Measurements from ENCODE around the gene LRRC36. TPM values are rescaled to one million over a fixed set of nuclear protein-coding genes. Genes with fewer than 3 reads are reported as not detected.

Gene LRRC36
- total and polyA plus RNA-seq, 9 of the 15 experiments (the other 6 are each of a cell fraction or from before 2014, with no cell fraction given): 0.09 to 0.40 (median 0.17) TPM; not detected in 1

DNA sequence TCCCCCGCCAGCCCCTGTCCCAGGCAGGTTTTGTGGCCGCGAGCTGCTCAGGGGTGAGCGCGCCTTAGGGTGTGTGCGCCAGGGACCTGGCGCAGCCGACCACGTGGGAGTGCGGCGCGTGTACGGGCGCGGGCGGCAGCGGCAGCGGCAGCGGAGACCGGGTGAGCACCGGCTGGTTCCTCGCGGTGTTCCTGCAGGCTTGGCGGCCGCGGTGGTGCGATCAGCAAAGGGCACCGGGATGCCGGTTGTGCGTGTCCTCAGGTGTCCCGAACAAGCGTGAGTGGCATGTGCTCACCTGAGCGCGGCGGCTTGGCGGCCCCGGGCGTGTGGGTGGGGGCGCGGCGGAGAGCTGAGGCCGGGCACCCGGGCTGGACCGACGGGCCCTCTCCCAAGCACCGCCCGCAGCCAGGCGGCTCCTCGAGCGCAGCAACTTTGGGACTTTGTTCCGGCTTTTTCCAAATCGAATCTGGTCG lies 103.9 kb downstream of the LRRC36 start:
- peak overlapping the region; percentile 57 for H3K4me2 ChIP-seq (ENCODE audit: insufficient read depth, low read length)
- peak overlapping the region; percentile 80 for H2AFZ ChIP-seq (ENCODE audit: low read depth, low read length)
- CTCF ChIA-PET (ENCODE audit: low intra/inter-chr PET ratio): interaction anchor here (1.5 kb wide), 1 partner anchor 35 kb away, joined by 5 read pairs; no protein-coding TSS in a partner anchor
- no TSS peak for BruUV-seq (replicated peaks)
- intact Hi-C loops (cut with micrococcal nuclease): no loop called here
- peaks cover 0 to 10% of the 10 kb centered on the region in 2 experiments; a peak in 1 of 5 replicates for H3K27me3 ChIP-seq (ENCODE audit: control insufficient read depth in 2 of 2, insufficient read depth in 2 of 2, low read length in 2 of 2)
- peak in 2 of 4 experiments; percentile 54 to 58 for DNase-seq (ENCODE audit: extremely low read depth in 1 of 4, low spot score in 3 of 4)
- H3K9me3 ChIP-seq (replicated peaks; ENCODE audit: control insufficient read depth, insufficient read depth, low read depth, low read length): no peaks in the 10 kb centered on the region
- H3K4me1 ChIP-seq (replicated peaks in 1 of 2; ENCODE audit: control insufficient read depth in 2 of 2, insufficient read depth in 2 of 2, low read length in 2 of 2): peaks cover 6 to 28% of the 10 kb centered on the region in 2 experiments; a peak in 3 of 5 replicates
- in situ Hi-C loops (cut with MboI): no loop called here
- peaks cover 13% of the 10 kb centered on the region; the same call in 1 of the 2 replicates for H4K20me1 ChIP-seq (replicated peaks; ENCODE audit: control insufficient read depth, insufficient read depth, low read length)
- peak; percentile 17 for ATAC-seq
- peaks cover 3% of the 10 kb centered on the region for H3K9me1 ChIP-seq (ENCODE audit: control insufficient read depth, insufficient read depth, low read length)
- WGBS (ENCODE audit: insufficient coverage, low coverage, missing lambda C conversion rate): 23% methylated on average over 47 of the region's 53 CpGs
- H3K4me3 ChIP-seq: peak overlapping the region; percentile 38
- no peaks in the 10 kb centered on the region for H3K36me3 ChIP-seq (ENCODE audit: control insufficient read depth, insufficient read depth, low read length)
- no peak overlapping the region for H3K27ac ChIP-seq (ENCODE audit: extremely low read depth, low read depth, low read length)
- POLR2A ChIA-PET: interaction anchor here (0.6 to 0.8 kb wide), 2 partner anchors 39 to 91 kb away, joined by 3 to 4 read pairs; no protein-coding TSS in a partner anchor
- no peak for FAIRE-seq
- H3K9ac ChIP-seq (ENCODE audit: insufficient read depth in 1 of 2, low read depth in 2 of 2, low read length in 2 of 2): peak overlapping the region in 1 of 2 experiments; percentile 80; a peak in 2 of 4 replicates
- H3K79me2 ChIP-seq (ENCODE audit: control insufficient read depth, insufficient read depth, low read length): no peaks in the 10 kb centered on the region
- TF ChIP-seq NCOA6 (IDR thresholded peaks at IDR 0.05) (no peak), TARDBP (IDR thresholded peaks at IDR 0.05) (no peak), NRF1 (conservative IDR thresholded peaks at IDR 0.05 in 1 of 2, IDR thresholded peaks at IDR 0.05 in 1 of 2) (peak; percentile 41 to 55; a peak in 3 of 4 replicates), ZC3H8 (IDR thresholded peaks at IDR 0.05) (no peak), TAF1 (IDR thresholded peaks at IDR 0.05; ENCODE audit: control insufficient read depth, extremely low read depth, insufficient read depth, low read length, severe bottlenecking) (peak; percentile 15), MEF2A (IDR thresholded peaks at IDR 0.05; ENCODE audit: control insufficient read depth, low read depth, low read length) (no peak), BRF1 (IDR thresholded peaks at IDR 0.05; ENCODE audit: borderline replicate concordance, extremely low read depth, insufficient read length) (no peak), FOXJ2 (tag; IDR thresholded peaks at IDR 0.05) (no peak), ZNF668 (CRISPR knock-in tag; IDR thresholded peaks at IDR 0.05) (no peak), ZNF740 (CRISPR knock-in tag; IDR thresholded peaks at IDR 0.05) (0 out of 2 replicates have a peak, but pooled peaks have one; percentile 43), ZNF740 (tag; IDR thresholded peaks at IDR 0.05) (peak in 1 of 2 experiments; percentile 41; a peak in 1 of 4 replicates), E2F6 (IDR thresholded peaks at IDR 0.05; ENCODE audit: borderline replicate concordance in 1 of 2, extremely low read depth in 1 of 2, insufficient read depth in 1 of 2, insufficient read length in 1 of 2, low read depth in 1 of 2, low read length in 1 of 2, poor library complexity in 1 of 2, severe bottlenecking in 1 of 2) (peak; percentile 57 to 80), ZNF311 (CRISPR knock-in tag; IDR thresholded peaks at IDR 0.05) (no peak), ILK (tag; IDR thresholded peaks at IDR 0.05; ENCODE audit: borderline replicate concordance, low read depth) (no peak), EHMT2 (IDR thresholded peaks at IDR 0.05) (no peak)
- TF ChIP-seq, protein P1, sequence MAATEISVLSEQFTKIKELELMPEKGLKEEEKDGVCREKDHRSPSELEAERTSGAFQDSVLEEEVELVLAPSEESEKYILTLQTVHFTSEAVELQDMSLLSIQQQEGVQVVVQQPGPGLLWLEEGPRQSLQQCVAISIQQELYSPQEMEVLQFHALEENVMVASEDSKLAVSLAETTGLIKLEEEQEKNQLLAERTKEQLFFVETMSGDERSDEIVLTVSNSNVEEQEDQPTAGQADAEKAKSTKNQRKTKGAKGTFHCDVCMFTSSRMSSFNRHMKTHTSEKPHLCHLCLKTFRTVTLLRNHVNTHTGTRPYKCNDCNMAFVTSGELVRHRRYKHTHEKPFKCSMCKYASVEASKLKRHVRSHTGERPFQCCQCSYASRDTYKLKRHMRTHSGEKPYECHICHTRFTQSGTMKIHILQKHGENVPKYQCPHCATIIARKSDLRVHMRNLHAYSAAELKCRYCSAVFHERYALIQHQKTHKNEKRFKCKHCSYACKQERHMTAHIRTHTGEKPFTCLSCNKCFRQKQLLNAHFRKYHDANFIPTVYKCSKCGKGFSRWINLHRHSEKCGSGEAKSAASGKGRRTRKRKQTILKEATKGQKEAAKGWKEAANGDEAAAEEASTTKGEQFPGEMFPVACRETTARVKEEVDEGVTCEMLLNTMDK (IDR thresholded peaks at IDR 0.05; ENCODE audit: borderline replicate concordance, insufficient read depth, low read depth, low read length, poor library complexity, severe bottlenecking): no peak
- TF ChIP-seq, protein P2, sequence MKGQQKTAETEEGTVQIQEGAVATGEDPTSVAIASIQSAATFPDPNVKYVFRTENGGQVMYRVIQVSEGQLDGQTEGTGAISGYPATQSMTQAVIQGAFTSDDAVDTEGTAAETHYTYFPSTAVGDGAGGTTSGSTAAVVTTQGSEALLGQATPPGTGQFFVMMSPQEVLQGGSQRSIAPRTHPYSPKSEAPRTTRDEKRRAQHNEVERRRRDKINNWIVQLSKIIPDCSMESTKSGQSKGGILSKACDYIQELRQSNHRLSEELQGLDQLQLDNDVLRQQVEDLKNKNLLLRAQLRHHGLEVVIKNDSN (CRISPR knock-in tag; IDR thresholded peaks at IDR 0.05): peak; percentile 44

Data from K562 (cell line).